Panc1 (cell line): ENCODE results near the gene C4BPA.

ENCODE experiments used
- CTCF ChIP-seq: fragments of 450-650 bp; IDR thresholded peaks from 2 replicates; pipeline ENCODE4 v1.5.1; 2017; ENCODE audit warnings: mild to moderate bottlenecking
- POLR2AphosphoS5 ChIP-seq: IDR thresholded peaks from 2 replicates; pipeline ENCODE4 v1.6.1; 2012; ENCODE audit warnings: mild to moderate bottlenecking, low read depth, low read length, moderate library complexity
- REST ChIP-seq, 2 experiments: IDR thresholded peaks; 2 replicates each; pipeline ENCODE4 v1.6.1; 2011 to 2012; ENCODE audit warnings: low read depth in 2 of 2, control low read depth in 1 of 2, low read length in 1 of 2, mild to moderate bottlenecking in 1 of 2, moderate library complexity in 1 of 2; ENCODE audit not compliant: insufficient read depth in 1 of 2
- SIN3A ChIP-seq: IDR thresholded peaks from 2 replicates; pipeline ENCODE4 v1.6.1; 2012; ENCODE audit warnings: low read depth, mild to moderate bottlenecking, low read length, moderate library complexity, borderline replicate concordance; ENCODE audit not compliant: insufficient read depth

GRCh38 chr1:207109004-207109403 is 5.0 kb downstream of the C4BPA start:
- TF ChIP-seq CTCF (no peak), POLR2AphosphoS5 (no peak), REST (IDR thresholded peaks at IDR 0.05; ENCODE audit: insufficient read depth in 1 of 2, low read depth in 2 of 2, low read length in 1 of 2) (no peak), SIN3A (no peak)
